ENCODE results near the gene MYH9.
A peak's percentile ranks its signal among the peaks of the same experiment; 100 is the strongest.

Gene MYH9

GRCh38 chr22:36329254-36330078, 58.3 kb downstream of the MYH9 start:
- DNase-seq = peak; percentile 48

- no peak for DNase-seq
Observed at GRCh38 chr22:36328635-36329253, 59.0 kb downstream of the MYH9 start.

- DNase-seq = no peak
Observed at GRCh38 chr22:36327922-36328551, 59.7 kb downstream of the MYH9 start.

- DNase-seq = no peak
Observed at GRCh38 chr22:36326178-36327161, 61.3 kb downstream of the MYH9 start.

GRCh38 chr22:36325154-36326031, 62.4 kb downstream of the MYH9 start:
- no peak for DNase-seq

- no peak for DNase-seq
Observed at GRCh38 chr22:36324414-36324813, 63.4 kb downstream of the MYH9 start.

GRCh38 chr22:36323855-36324331, 63.9 kb downstream of the MYH9 start:
- DNase-seq = no peak

- no peak for DNase-seq
Observed at GRCh38 chr22:36323182-36323854, 64.4 kb downstream of the MYH9 start.

- no peak for DNase-seq
Observed at GRCh38 chr22:36322602-36322915, 65.2 kb downstream of the MYH9 start.

GRCh38 chr22:36321797-36322601, 65.8 kb downstream of the MYH9 start:
- no peak for DNase-seq

GRCh38 chr22:36320553-36320952, 67.2 kb downstream of the MYH9 start:
- no peak for DNase-seq

GRCh38 chr22:36319595-36320497, 67.9 kb downstream of the MYH9 start:
- DNase-seq = no peak

GRCh38 chr22:36318442-36318841, 69.3 kb downstream of the MYH9 start:
- DNase-seq = no peak

- no peak for DNase-seq
Observed at GRCh38 chr22:36317658-36318271, 70.0 kb downstream of the MYH9 start.

GRCh38 chr22:36316419-36316818, 71.3 kb downstream of the MYH9 start:
- no peak for DNase-seq

- no peak for DNase-seq
Observed at GRCh38 chr22:36315325-36315724, 72.4 kb downstream of the MYH9 start.

- no peak for DNase-seq
Observed at GRCh38 chr22:36311386-36312085, 76.2 kb downstream of the MYH9 start.

GRCh38 chr22:36308880-36309279, 78.9 kb downstream of the MYH9 start:
- no peak for DNase-seq

All from KG1 (cell line).